H9 (cell line): ENCODE measurements around the gene SNX32. TPM values are rescaled to one million over a fixed set of nuclear protein-coding genes. Genes with fewer than 3 reads are reported as not detected.
A peak's percentile ranks its signal among the peaks of the same experiment; 100 is the strongest.

Experiments
- DNase-seq: peaks from one replicate; pipeline ENCODE4 v3.0.0-alpha.2; 2017
- H2AFZ ChIP-seq: one replicate; pipeline ENCODE4 v1.6.1; 2013; ENCODE audit warnings: mild to moderate bottlenecking, low read length, control low read depth, moderate library complexity
- H2AK5ac ChIP-seq: 2 replicates; pipeline ENCODE4 v1.6.1; 2013; ENCODE audit warnings: low read length, control low read depth, mixed read lengths; ENCODE audit not compliant: insufficient read length
- H2BK120ac ChIP-seq: one replicate; pipeline ENCODE4 v1.6.1; 2013; ENCODE audit warnings: low read depth, mild to moderate bottlenecking, low read length, control low read depth, inconsistent platforms; ENCODE audit not compliant: poor library complexity, severe bottlenecking
- H2BK12ac ChIP-seq: 2 replicates; pipeline ENCODE4 v1.6.1; 2013; ENCODE audit warnings: low read length, control low read depth, mixed read lengths, low read depth; ENCODE audit not compliant: insufficient read length
- H2BK15ac ChIP-seq: 2 replicates; pipeline ENCODE4 v1.6.1; 2013; ENCODE audit warnings: low read depth, low read length, control low read depth
- H2BK20ac ChIP-seq: one replicate; pipeline ENCODE4 v1.6.1; 2013; ENCODE audit warnings: low read depth, mild to moderate bottlenecking, low read length, control low read depth, inconsistent platforms; ENCODE audit not compliant: poor library complexity, severe bottlenecking
- H2BK5ac ChIP-seq: 2 replicates; pipeline ENCODE4 v1.6.1; 2013; ENCODE audit warnings: low read length, control low read depth, mixed read lengths; ENCODE audit not compliant: insufficient read length
- H3K14ac ChIP-seq: 2 replicates; pipeline ENCODE4 v1.6.1; 2013; ENCODE audit warnings: low read length, control low read depth; ENCODE audit not compliant: insufficient read depth
- H3K18ac ChIP-seq: 2 replicates; pipeline ENCODE4 v1.6.1; 2013; ENCODE audit warnings: low read depth, mild to moderate bottlenecking, mixed read lengths, low read length, control low read depth; ENCODE audit not compliant: insufficient read length
- H3K23ac ChIP-seq: 2 replicates; pipeline ENCODE4 v1.6.1; 2013; ENCODE audit warnings: low read length, control low read depth, mixed read lengths, low read depth; ENCODE audit not compliant: insufficient read length
- H3K23me2 ChIP-seq: 2 replicates; pipeline ENCODE4 v1.6.1; 2013; ENCODE audit warnings: low read depth, mild to moderate bottlenecking, mixed read lengths, low read length, control low read depth; ENCODE audit not compliant: insufficient read length, poor library complexity, severe bottlenecking
- H3K27ac ChIP-seq: 2 replicates; pipeline ENCODE4 v1.5.1; 2013; ENCODE audit warnings: low read length, control low read depth, mixed read lengths, low read depth; ENCODE audit not compliant: insufficient read length
- H3K27me3 ChIP-seq: 2 replicates; pipeline ENCODE4 v1.6.1; 2013; ENCODE audit warnings: low read length, control low read depth, inconsistent platforms; ENCODE audit not compliant: insufficient read depth
- H3K4ac ChIP-seq: 2 replicates; pipeline ENCODE4 v1.6.1; 2013; ENCODE audit warnings: low read depth, mild to moderate bottlenecking, control low read depth, inconsistent platforms, low read length, moderate library complexity
- H3K4me1 ChIP-seq: 2 replicates; pipeline ENCODE4 v1.6.1; 2013; ENCODE audit warnings: low read length, control low read depth, inconsistent platforms; ENCODE audit not compliant: insufficient read depth
- H3K4me2 ChIP-seq: 2 replicates; pipeline ENCODE4 v1.6.1; 2013; ENCODE audit warnings: low read length, control low read depth, mixed read lengths; ENCODE audit not compliant: insufficient read length, insufficient read depth
- H3K56ac ChIP-seq: 2 replicates; pipeline ENCODE4 v1.6.1; 2013; ENCODE audit warnings: low read depth, mild to moderate bottlenecking, mixed read lengths, low read length, control low read depth; ENCODE audit not compliant: insufficient read length
- H3K79me1 ChIP-seq: 2 replicates; pipeline ENCODE4 v1.6.1; 2013; ENCODE audit warnings: low read depth, mild to moderate bottlenecking, moderate library complexity, low read length, control low read depth, inconsistent platforms; ENCODE audit not compliant: insufficient read depth, poor library complexity, severe bottlenecking
- H3K79me2 ChIP-seq: 2 replicates; pipeline ENCODE4 v1.6.1; 2013; ENCODE audit warnings: low read length, control low read depth, inconsistent platforms; ENCODE audit not compliant: insufficient read depth
- H3K9ac ChIP-seq: 2 replicates; pipeline ENCODE4 v1.6.1; 2013; ENCODE audit warnings: low read length, control low read depth, mixed read lengths; ENCODE audit not compliant: insufficient read length; ENCODE audit errors: extremely low read depth
- H3K9me3 ChIP-seq: one replicate; pipeline ENCODE4 v1.6.1; 2013; ENCODE audit warnings: low read depth, low read length, inconsistent platforms; ENCODE audit not compliant: control insufficient read depth
- H3T11ph ChIP-seq: one replicate; pipeline ENCODE4 v1.6.1; 2013; ENCODE audit warnings: mild to moderate bottlenecking, low read length, control low read depth, inconsistent platforms
- H4K20me1 ChIP-seq: one replicate; pipeline ENCODE4 v1.6.1; 2013; ENCODE audit not compliant: control insufficient read depth, insufficient read length, insufficient read depth
- H4K5ac ChIP-seq: 2 replicates; pipeline ENCODE4 v1.6.1; 2013; ENCODE audit warnings: low read depth, mild to moderate bottlenecking, mixed read lengths, low read length, control low read depth; ENCODE audit not compliant: insufficient read length
- H4K8ac ChIP-seq: replicated peaks from 2 replicates; pipeline ENCODE4 v1.6.1; 2013; ENCODE audit warnings: low read length, control low read depth, mixed read lengths, low read depth; ENCODE audit not compliant: insufficient read length
- H4K91ac ChIP-seq: 2 replicates; pipeline ENCODE4 v1.6.1; 2013; ENCODE audit warnings: low read depth, mild to moderate bottlenecking, moderate library complexity, mixed read lengths, low read length, control low read depth; ENCODE audit not compliant: insufficient read length
- H3K27ac Mint-ChIP-seq, 3 experiments: 2 replicates in 2 of 3; 3 replicates in 1 of 3; pipeline ENCODE4 v1.8.0; 2020 to 2021; ENCODE audit warnings: mixed read lengths in 3 of 3, mild to moderate bottlenecking in 1 of 3, moderate library complexity in 1 of 3
- H3K27me3 Mint-ChIP-seq: 2 replicates; pipeline ENCODE4 v1.8.0; 2021; ENCODE audit warnings: low read depth, mild to moderate bottlenecking, moderate library complexity, mixed read lengths
- H3K36me3 Mint-ChIP-seq, 3 experiments: 2 replicates in 2 of 3; 3 replicates in 1 of 3; pipeline ENCODE4 v1.8.0; 2020 to 2021; ENCODE audit warnings: low read depth in 3 of 3, mixed read lengths in 3 of 3; ENCODE audit not compliant: insufficient read depth in 1 of 3
- H3K4me1 Mint-ChIP-seq, 2 experiments: 2 replicates each; pipeline ENCODE4 v1.8.0; 2020; ENCODE audit warnings: mixed read lengths in 2 of 2
- H3K4me3 Mint-ChIP-seq, 2 experiments: 2 replicates in 1 of 2; 3 replicates in 1 of 2; pipeline ENCODE4 v1.8.0; 2020 to 2021; ENCODE audit warnings: mild to moderate bottlenecking in 2 of 2, mixed read lengths in 2 of 2, moderate library complexity in 1 of 2
- H3K9me3 Mint-ChIP-seq, 2 experiments: 2 replicates in 1 of 2; 3 replicates in 1 of 2; pipeline ENCODE4 v1.8.0; 2020; ENCODE audit warnings: mild to moderate bottlenecking in 2 of 2, mixed read lengths in 2 of 2, moderate library complexity in 1 of 2
- CTCF ChIP-seq: fragments of 200-600 bp; sonication (generic); conservative IDR thresholded peaks from 3 replicates; pipeline ENCODE4 v1.8.0; 2021; ENCODE audit warnings: antibody characterized with exemption, mild to moderate bottlenecking
- WGBS: extraction: QIAGEN DNeasy Blood & Tissue Kit; methylation state at CpG from one replicate; pipeline ENCODE4 v1.1.7; 2013; ENCODE audit warnings: missing lambda C conversion rate, low lambda C conversion rate, mixed read lengths; ENCODE audit not compliant: insufficient read length; ENCODE audit errors: extremely low coverage; 5-methylcytosine and 5-hydroxymethylcytosine counted together
- total RNA-seq: library from RNA; stranded (reverse); gene quantifications from 2 replicates; pipeline ENCODE4 v1.2.1, GENCODE V29; 2021

SNX32 gene
- total RNA-seq, 1 experiment from 2014 or later: 1.2 TPM

- H3T11ph ChIP-seq: no peak overlapping the region
- no peaks in the 10 kb centered on the region for H3K4me1 ChIP-seq
- H3K27me3 ChIP-seq: no peaks in the 10 kb centered on the region; the same call in 1 of the 2 replicates
- H2BK120ac ChIP-seq: no peak overlapping the region
- no peak overlapping the region for H2BK15ac ChIP-seq
- no peak overlapping the region for H4K5ac ChIP-seq
- H4K20me1 ChIP-seq: no peaks in the 10 kb centered on the region
- H2BK5ac ChIP-seq: no peak overlapping the region
- H3K27ac Mint-ChIP-seq: peak overlapping the region; percentile 44 to 75 (median 54); a peak in 2 of 7 replicates
- H3K27ac ChIP-seq: no peak overlapping the region
- H3K14ac ChIP-seq: no peak overlapping the region
- no peaks in the 10 kb centered on the region for H3K23me2 ChIP-seq
- TF ChIP-seq CTCF: no peak
- no peaks in the 10 kb centered on the region for H3K79me2 ChIP-seq
- no peak overlapping the region for H2BK12ac ChIP-seq
- peaks cover 19 to 38% (median 35%) of the 10 kb centered on the region in 3 experiments; a peak in 6 of 7 replicates for H3K36me3 Mint-ChIP-seq
- H3K9me3 Mint-ChIP-seq: no peaks in the 10 kb centered on the region
- no peak overlapping the region for H3K18ac ChIP-seq
- H3K4ac ChIP-seq: no peak overlapping the region
- no peak overlapping the region for H2BK20ac ChIP-seq
- no peaks in the 10 kb centered on the region for H3K9me3 ChIP-seq
- WGBS: no CpG with 5 or more reads among the region's 21 CpGs
- peaks cover 5% of the 10 kb centered on the region for H3K27me3 Mint-ChIP-seq
- H3K4me2 ChIP-seq: no peak overlapping the region
- no peak overlapping the region for H3K23ac ChIP-seq
- no peak overlapping the region for H2AK5ac ChIP-seq
- H3K79me1 ChIP-seq: no peaks in the 10 kb centered on the region
- H4K8ac ChIP-seq: no peak overlapping the region
- no peak overlapping the region for H3K56ac ChIP-seq
- DNase-seq: no peak
- H3K4me3 Mint-ChIP-seq: peak overlapping the region; percentile 77 to 90; a peak in 3 of 5 replicates
- no peak overlapping the region for H3K9ac ChIP-seq
- H3K4me1 Mint-ChIP-seq: peaks cover 12 to 13% of the 10 kb centered on the region in 2 experiments
- no peak overlapping the region for H2AFZ ChIP-seq
- H4K91ac ChIP-seq: no peak overlapping the region
These were observed 32.9 kb downstream of the SNX32 start for GRCh38 chr11:65866509-65867283.
